ENCODE results near the gene GLDC. TPM values are rescaled to one million over a fixed set of nuclear protein-coding genes. Genes with fewer than 3 reads are reported as not detected.

GLDC gene
- total and polyA plus RNA-seq, 10 of the 15 experiments (the other 5 are each of a cell fraction or from before 2014, with no cell fraction given), result 33.1 to 165 (median 114) TPM

DNA sequence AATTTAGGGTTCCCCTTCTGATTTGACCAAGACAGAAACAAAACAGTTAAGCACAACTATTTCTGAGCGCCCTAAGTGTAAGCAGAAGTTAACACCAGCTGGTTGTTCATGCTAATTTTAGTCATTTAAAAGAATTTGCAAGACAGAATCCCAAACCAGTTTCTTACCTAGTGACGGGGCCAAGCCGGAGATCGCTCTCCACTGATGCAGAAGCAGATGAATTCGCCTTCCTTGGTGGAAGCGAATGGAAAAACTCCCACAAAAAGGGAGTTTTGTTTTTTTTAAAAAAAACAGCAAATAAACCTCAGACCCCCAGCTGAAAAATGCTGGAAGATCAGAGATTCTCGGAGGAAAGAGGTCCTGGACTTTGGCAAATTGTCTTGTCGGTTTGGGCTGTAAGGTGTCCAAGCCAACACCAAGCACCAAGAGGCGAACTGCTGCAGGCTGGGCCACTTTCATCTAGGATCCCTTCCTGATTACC, 47.4 kb upstream of the GLDC start (continued):
- TF ChIP-seq, protein P1, sequence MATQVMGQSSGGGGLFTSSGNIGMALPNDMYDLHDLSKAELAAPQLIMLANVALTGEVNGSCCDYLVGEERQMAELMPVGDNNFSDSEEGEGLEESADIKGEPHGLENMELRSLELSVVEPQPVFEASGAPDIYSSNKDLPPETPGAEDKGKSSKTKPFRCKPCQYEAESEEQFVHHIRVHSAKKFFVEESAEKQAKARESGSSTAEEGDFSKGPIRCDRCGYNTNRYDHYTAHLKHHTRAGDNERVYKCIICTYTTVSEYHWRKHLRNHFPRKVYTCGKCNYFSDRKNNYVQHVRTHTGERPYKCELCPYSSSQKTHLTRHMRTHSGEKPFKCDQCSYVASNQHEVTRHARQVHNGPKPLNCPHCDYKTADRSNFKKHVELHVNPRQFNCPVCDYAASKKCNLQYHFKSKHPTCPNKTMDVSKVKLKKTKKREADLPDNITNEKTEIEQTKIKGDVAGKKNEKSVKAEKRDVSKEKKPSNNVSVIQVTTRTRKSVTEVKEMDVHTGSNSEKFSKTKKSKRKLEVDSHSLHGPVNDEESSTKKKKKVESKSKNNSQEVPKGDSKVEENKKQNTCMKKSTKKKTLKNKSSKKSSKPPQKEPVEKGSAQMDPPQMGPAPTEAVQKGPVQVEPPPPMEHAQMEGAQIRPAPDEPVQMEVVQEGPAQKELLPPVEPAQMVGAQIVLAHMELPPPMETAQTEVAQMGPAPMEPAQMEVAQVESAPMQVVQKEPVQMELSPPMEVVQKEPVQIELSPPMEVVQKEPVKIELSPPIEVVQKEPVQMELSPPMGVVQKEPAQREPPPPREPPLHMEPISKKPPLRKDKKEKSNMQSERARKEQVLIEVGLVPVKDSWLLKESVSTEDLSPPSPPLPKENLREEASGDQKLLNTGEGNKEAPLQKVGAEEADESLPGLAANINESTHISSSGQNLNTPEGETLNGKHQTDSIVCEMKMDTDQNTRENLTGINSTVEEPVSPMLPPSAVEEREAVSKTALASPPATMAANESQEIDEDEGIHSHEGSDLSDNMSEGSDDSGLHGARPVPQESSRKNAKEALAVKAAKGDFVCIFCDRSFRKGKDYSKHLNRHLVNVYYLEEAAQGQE (IDR thresholded peaks at IDR 0.05; ENCODE audit: low read depth, low read length), result no peak
- TF ChIP-seq EGR1 (IDR thresholded peaks at IDR 0.05; ENCODE audit: borderline replicate concordance in 1 of 2, low read depth in 2 of 2, low read length in 2 of 2) (no peak), MTA2 (IDR thresholded peaks at IDR 0.05; ENCODE audit: low read depth) (no peak), MXI1 (IDR thresholded peaks at IDR 0.05; ENCODE audit: low read depth, low read length) (no peak), EED (IDR thresholded peaks at IDR 0.05; ENCODE audit: low read depth) (peak; percentile 54; the same call in 1 of the 2 replicates), BMI1 (IDR thresholded peaks at IDR 0.05; ENCODE audit: borderline replicate concordance) (no peak), RUNX3 (IDR thresholded peaks at IDR 0.05; ENCODE audit: low read length) (peak; percentile 10; the same call in 1 of the 2 replicates), JUND (IDR thresholded peaks at IDR 0.05; ENCODE audit: low read depth, low read length) (no peak), HDAC6 (IDR thresholded peaks at IDR 0.05; ENCODE audit: unreplicated experiment) (no peak), SMAD1 (IDR thresholded peaks at IDR 0.05; ENCODE audit: low read depth, partially characterized antibody) (no peak), RELA (IDR thresholded peaks at IDR 0.05; ENCODE audit: borderline replicate concordance, partially characterized antibody) (no peak), BHLHE40 (IDR thresholded peaks at IDR 0.05; ENCODE audit: borderline replicate concordance in 1 of 2, low read depth in 2 of 2, low read length in 1 of 2) (no peak), ASH2L (IDR thresholded peaks at IDR 0.05; ENCODE audit: borderline replicate concordance, low read depth) (no peak), SMC3 (IDR thresholded peaks at IDR 0.05; ENCODE audit: borderline replicate concordance, low read length) (no peak), POLR2AphosphoS5 (IDR thresholded peaks at IDR 0.05; ENCODE audit: low read length) (peak; percentile 53), IKZF2 (IDR thresholded peaks at IDR 0.05) (0 out of 4 replicates have a peak, but pooled peaks of 1 of the 2 experiments have one; percentile 17), ZBED1 (IDR thresholded peaks at IDR 0.05; ENCODE audit: borderline replicate concordance) (peak; percentile 51; the same call in 1 of the 2 replicates), SUPT20H (IDR thresholded peaks at IDR 0.05; ENCODE audit: borderline replicate concordance, control insufficient read depth, low read depth, low read length) (no peak)
- TF ChIP-seq, protein P2, sequence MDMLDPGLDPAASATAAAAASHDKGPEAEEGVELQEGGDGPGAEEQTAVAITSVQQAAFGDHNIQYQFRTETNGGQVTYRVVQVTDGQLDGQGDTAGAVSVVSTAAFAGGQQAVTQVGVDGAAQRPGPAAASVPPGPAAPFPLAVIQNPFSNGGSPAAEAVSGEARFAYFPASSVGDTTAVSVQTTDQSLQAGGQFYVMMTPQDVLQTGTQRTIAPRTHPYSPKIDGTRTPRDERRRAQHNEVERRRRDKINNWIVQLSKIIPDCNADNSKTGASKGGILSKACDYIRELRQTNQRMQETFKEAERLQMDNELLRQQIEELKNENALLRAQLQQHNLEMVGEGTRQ (IDR thresholded peaks at IDR 0.05; ENCODE audit: borderline replicate concordance, low read depth, low read length), result no peak
- TF ChIP-seq, protein P3, sequence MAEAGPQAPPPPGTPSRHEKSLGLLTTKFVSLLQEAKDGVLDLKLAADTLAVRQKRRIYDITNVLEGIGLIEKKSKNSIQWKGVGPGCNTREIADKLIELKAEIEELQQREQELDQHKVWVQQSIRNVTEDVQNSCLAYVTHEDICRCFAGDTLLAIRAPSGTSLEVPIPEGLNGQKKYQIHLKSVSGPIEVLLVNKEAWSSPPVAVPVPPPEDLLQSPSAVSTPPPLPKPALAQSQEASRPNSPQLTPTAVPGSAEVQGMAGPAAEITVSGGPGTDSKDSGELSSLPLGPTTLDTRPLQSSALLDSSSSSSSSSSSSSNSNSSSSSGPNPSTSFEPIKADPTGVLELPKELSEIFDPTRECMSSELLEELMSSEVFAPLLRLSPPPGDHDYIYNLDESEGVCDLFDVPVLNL (IDR thresholded peaks at IDR 0.05; ENCODE audit: low read depth, low read length), result no peak
- TF ChIP-seq, protein P4, sequence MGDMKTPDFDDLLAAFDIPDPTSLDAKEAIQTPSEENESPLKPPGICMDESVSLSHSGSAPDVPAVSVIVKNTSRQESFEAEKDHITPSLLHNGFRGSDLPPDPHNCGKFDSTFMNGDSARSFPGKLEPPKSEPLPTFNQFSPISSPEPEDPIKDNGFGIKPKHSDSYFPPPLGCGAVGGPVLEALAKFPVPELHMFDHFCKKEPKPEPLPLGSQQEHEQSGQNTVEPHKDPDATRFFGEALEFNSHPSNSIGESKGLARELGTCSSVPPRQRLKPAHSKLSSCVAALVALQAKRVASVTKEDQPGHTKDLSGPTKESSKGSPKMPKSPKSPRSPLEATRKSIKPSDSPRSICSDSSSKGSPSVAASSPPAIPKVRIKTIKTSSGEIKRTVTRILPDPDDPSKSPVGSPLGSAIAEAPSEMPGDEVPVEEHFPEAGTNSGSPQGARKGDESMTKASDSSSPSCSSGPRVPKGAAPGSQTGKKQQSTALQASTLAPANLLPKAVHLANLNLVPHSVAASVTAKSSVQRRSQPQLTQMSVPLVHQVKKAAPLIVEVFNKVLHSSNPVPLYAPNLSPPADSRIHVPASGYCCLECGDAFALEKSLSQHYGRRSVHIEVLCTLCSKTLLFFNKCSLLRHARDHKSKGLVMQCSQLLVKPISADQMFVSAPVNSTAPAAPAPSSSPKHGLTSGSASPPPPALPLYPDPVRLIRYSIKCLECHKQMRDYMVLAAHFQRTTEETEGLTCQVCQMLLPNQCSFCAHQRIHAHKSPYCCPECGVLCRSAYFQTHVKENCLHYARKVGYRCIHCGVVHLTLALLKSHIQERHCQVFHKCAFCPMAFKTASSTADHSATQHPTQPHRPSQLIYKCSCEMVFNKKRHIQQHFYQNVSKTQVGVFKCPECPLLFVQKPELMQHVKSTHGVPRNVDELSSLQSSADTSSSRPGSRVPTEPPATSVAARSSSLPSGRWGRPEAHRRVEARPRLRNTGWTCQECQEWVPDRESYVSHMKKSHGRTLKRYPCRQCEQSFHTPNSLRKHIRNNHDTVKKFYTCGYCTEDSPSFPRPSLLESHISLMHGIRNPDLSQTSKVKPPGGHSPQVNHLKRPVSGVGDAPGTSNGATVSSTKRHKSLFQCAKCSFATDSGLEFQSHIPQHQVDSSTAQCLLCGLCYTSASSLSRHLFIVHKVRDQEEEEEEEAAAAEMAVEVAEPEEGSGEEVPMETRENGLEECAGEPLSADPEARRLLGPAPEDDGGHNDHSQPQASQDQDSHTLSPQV (IDR thresholded peaks at IDR 0.05), result no peak

Data from GM12878 (cell line).